HG03575 (cell line): Measurements from ENCODE around the gene TP53TG5.

Experiments used
- ATAC-seq: cut with Tn5 transposase; IDR thresholded peaks from one replicate; pipeline ENCODE4 v1.9.1; 2021; ENCODE audit not compliant: unreplicated experiment, insufficient number of reproducible peaks, low FRiP score; ENCODE audit errors: extremely low read depth

TP53TG5 gene

DNA sequence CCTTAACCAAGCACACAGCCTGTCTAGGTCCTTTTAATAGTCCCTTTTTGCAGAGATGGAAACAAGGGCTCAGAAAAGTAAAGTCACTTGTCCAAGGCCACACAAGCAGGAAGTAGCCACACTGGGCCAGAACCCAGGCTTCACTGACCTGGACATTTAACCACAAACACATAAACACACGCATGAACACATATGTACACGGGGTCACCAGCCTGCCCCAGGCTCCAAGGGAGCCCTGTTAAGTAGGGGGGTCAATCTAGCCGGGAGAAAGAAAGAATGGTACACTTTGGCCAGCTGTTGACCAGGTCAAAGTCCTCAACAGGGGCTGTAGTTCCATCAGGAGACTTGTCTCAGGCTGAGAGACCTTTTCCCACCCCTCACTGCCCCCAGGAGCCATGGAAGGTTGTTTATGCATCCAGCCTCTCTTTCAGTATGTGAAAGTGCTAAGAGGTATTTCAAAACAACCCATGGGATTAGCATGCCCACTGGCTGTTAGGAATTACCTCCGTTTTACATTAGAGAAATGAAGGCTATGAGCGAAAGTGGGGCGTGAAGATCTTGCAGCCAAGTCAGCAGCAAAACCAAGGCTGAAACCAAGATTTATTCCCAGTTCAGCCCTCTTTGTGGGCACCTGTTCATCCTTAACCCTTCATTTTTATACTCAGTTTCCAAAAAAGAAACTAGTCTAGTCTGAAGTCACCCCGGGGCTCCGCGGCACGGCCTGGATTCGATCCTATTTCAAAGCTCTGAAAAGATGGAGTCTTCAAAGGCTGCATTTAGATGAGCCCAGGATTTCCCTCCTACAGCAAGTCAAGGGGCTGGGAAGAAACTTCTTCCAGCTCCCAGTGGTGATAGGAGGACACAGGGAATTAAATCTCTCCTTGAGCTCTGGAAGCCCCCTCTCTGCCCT, 39.7 kb downstream of the TP53TG5 start:
- ATAC-seq: no peak

DNA sequence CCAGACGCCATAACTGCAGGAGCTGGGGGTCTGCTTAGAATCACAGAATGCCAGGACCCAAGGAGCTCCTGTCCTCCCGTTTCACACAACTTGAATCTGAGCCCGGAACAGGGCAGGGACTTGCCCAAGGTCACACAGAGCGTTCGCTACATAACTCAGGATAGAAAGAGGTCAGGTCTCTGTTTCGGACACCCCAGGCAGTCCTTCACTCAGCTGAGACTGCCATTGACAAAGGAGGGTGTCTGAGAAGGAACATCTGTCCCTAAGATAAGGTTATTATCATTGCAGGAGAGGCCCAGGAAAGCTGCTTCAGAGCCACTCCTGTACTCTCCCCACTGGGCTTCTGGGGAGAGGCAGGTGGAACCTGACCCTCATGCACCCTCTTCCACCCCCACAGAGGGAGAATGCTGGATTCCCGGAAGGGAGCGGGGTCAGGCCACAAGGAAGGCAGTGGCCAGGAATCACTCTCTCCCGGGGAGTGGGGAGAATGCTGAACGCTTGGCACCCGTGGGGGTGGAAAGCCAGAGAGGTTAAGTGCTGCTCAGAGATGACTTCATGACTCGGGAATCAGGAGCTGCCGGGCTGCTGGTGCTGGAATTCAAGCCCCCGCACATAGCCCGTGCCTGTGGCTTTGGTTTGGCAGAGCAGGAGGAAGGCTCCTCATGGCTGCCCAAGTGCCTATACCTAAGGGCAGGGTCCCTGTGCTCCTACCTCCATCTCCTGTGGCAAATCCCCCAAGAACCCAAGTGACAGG, 40.6 kb downstream of the TP53TG5 start:
- no peak for ATAC-seq

GRCh38 chr20:45336530-45337366, 41.4 kb downstream of the TP53TG5 start:
- no peak for ATAC-seq

GRCh38 chr20:45330476-45330875, 47.6 kb downstream of the TP53TG5 start:
- no peak for ATAC-seq

DNA sequence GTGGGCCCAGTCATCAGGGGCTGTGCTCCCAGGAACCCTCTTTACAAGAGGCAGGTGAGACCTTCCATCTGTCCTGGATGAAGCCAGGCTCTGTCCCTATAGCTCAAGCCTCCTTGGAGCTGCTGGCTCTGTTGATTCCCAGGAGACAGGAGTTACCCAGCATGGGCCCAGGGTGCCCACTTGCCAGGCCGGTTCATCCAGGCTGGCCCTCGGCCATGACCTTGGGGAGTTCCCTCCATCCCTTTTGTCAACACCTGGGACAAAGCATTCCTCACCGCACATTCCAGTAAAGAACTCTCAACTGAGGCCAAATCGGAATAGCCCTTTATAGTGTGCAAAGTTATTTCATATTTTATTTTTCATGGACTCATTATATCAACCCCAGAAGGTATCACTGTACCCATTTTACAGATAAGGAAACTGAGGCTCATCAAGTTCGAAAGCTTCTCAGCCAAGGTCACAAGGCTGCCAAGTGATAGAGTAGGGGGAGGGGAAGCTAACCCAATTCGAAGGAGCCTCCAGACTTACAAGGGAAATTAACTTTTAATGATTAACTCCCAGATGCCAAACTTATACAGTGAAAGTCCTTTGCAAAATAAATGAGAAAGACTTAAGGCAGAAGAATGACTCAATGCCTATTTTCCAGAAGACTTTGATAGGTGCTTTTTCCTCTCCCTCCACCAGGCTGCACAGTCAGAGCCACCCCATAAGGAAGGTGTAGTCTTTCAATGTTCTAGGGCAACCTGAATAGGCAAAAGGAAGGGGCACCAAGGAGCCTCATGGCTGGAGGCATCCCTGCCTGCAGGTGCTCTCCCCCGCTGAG, 48.4 kb downstream of the TP53TG5 start:
- no peak for ATAC-seq

GRCh38 chr20:45328451-45328850, 49.7 kb downstream of the TP53TG5 start:
- no peak for ATAC-seq

DNA sequence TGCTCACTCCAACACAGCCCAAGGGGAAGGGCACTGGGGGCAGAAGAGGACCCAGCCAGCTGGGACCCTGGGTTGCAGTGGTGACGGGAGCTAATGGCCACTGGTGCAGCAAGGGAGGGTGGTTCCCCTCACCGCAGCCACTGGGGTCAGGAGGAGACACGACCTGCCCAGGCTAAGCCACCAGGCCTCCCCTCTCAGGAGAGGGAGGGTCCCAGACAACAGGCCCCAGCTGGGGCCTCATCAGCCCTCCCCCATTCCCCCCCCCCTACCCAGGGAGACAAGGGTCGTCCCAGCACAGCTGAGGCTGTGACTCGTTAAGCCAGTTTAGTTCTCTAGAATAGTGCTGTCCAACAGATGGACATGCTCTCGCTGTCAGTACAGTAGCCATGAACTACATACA, 52.8 kb downstream of the TP53TG5 start:
- no peak for ATAC-seq

DNA sequence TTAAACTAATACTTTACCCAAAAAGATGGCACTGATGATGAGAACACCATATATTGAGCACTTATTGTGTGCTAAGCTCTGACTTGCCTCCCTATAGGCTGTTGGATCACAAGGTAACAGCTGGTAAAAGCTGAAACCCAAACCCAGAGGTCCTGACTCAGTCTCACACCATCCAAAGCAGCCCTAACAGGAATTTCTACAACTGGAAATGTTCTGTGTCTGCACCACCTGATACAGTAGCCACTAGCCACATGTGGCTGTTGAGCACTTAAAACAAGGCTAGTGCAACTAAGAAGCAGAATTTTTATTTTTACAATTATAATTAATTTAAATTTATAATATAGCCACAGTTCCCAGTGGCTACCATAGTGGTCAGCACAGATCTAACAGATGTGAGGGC, 54.4 kb downstream of the TP53TG5 start:
- no peak for ATAC-seq

DNA sequence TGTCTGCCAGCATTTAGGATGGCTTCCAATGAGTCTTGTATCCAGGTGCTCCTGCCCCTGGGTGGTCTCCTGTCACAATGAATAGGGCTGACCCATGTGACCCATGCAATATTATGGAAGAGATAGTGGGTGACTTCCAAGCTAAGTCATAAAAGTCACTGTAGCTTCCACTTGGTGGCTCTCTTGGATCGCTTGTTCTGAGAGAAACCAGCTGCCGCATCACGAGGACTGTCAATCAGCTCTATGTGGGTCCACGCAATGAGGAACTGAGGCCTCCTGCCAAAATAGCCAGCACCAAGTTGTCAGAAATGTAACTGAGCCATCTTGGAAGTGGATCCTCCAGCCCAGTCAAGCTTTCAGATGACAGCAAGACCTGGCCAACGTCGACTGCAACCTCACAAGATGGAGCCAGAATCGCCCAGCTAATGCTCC, 55.2 kb downstream of the TP53TG5 start:
- no peak for ATAC-seq
